HS-5 (cell line): ENCODE results near the gene SMIM20.

Experiments used
- DNase-seq: peaks from one replicate; pipeline ENCODE4 v3.0.0-alpha.2; 2012; ENCODE audit warnings: low read depth

The SMIM20 gene

DNA sequence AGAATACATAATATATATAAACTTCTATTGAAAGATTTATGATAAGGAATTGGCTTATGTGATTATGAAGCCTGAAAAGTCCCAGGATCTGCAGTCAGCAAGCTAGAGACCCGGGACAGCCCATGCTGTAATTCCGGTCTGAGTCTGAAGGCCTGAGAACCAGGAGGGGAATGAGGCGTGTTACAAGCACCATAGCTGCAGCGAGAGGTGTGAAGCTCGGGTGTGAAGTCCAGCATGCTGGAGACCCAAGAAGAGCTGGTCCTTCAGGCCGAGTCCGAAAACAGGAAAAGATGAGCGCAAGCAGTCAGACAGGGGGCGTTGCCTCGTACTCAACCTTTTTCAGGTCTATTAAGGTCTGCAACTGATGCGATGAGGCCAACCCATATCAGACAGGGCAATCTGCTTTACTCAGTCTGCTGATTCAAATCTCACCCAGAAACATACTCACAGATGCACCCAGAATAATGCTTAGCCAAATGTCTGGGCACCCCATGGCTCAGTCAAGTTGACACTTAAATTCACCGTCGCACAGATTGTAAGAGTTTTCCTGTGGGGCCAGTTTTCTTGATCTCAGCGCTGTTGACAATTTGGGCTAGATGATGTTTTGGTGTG lies 40.4 kb downstream of the SMIM20 start:
- no peak for DNase-seq

GRCh38 chr4:25955705-25956104 lies 41.7 kb downstream of the SMIM20 start:
- DNase-seq = no peak

DNA sequence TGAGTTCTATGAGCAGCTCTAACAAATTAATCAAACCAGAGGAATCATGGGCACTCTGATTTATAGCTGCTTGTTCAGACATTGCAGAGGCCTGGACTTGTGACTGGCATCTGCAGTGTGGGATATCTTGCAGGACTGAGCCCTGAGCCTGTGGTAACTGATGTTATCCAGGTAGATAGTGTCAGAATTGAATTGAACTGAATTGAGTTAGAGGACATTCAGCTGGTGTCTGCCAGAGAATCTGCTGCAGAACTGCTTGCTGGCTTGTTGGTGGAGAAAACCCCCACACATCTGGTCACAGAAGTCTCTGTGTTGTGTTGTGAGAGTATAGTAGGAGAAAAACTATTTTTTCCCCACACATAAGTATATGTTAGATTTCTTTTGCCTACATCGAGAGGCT lies 42.2 kb downstream of the SMIM20 start:
- DNase-seq = no peak

GRCh38 chr4:25958110-25958509 lies 44.1 kb downstream of the SMIM20 start:
- DNase-seq = no peak

GRCh38 chr4:25962393-25962792 lies 48.4 kb downstream of the SMIM20 start:
- no peak for DNase-seq

- DNase-seq = no peak
These were observed 51.6 kb downstream of the SMIM20 start for GRCh38 chr4:25965629-25966028.

DNA sequence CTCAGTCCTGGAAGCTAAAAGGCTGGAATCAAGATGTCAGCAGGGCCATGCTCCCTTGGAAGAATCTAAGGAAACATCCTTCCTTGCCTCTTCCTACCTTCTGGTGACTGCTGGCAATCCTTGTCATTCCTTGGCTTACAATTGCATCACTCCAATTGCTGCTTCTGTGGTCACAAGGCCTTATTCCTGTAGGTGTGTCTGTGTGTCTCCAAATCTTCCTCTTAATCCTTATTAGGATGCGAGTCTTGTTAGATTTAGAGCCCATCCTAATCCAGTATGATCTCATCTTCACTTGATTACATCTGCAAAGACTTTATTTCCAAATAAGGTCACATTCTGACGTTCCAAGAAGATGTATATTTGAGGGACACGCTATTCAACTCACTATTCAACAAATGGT lies 52.2 kb downstream of the SMIM20 start:
- DNase-seq = no peak

- DNase-seq = no peak
These were observed 55.5 kb downstream of the SMIM20 start for GRCh38 chr4:25969374-25970155.

- DNase-seq = no peak
These were observed 56.2 kb downstream of the SMIM20 start for GRCh38 chr4:25970226-25970675.

GRCh38 chr4:25970691-25971432 lies 56.8 kb downstream of the SMIM20 start:
- DNase-seq = no peak

GRCh38 chr4:25972366-25972765 lies 58.3 kb downstream of the SMIM20 start:
- DNase-seq = no peak

- no peak for DNase-seq
These were observed 59.1 kb downstream of the SMIM20 start for GRCh38 chr4:25972984-25973745.

GRCh38 chr4:25976780-25977179 lies 62.8 kb downstream of the SMIM20 start:
- no peak for DNase-seq

GRCh38 chr4:25977397-25978170 lies 63.6 kb downstream of the SMIM20 start:
- DNase-seq = no peak

GRCh38 chr4:25978327-25978726 lies 64.3 kb downstream of the SMIM20 start:
- no peak for DNase-seq
